Mucosa of rectum (tissue), 2 donors: Measurements from ENCODE around the gene ENTREP3.
"Not testable (repeated sequence)": the region's sequence is repeated elsewhere in the genome, so short reads cannot be mapped to it uniquely, and the experiment has no call there.

Experiments used
- H3K27ac ChIP-seq, 2 donors: one replicate each; pipeline ENCODE4 v1.7.0; 2013; ENCODE audit warnings: inconsistent platforms in 2 of 2, low read depth in 2 of 2, low read length in 2 of 2
- H3K27me3 ChIP-seq, 2 donors: one replicate each; pipeline ENCODE4 v1.7.0; 2013; ENCODE audit warnings: low read length in 2 of 2; ENCODE audit not compliant: control insufficient read depth in 2 of 2, insufficient read depth in 2 of 2
- H3K36me3 ChIP-seq, 2 donors: one replicate each; pipeline ENCODE4 v1.7.0; 2013; ENCODE audit warnings: low read length in 2 of 2; ENCODE audit not compliant: control insufficient read depth in 2 of 2, insufficient read depth in 2 of 2
- H3K4me1 ChIP-seq, 2 donors: one replicate each; pipeline ENCODE4 v1.7.0; 2013; ENCODE audit warnings: low read length in 2 of 2, mild to moderate bottlenecking in 1 of 2; ENCODE audit not compliant: control insufficient read depth in 2 of 2, insufficient read depth in 2 of 2
- H3K4me3 ChIP-seq, 2 donors: one replicate each; pipeline ENCODE4 v1.7.0; 2013; ENCODE audit warnings: low read length in 2 of 2
- H3K9ac ChIP-seq, 2 donors: one replicate each; pipeline ENCODE4 v1.7.0; 2013; ENCODE audit warnings: low read length in 2 of 2, low read depth in 1 of 2, mild to moderate bottlenecking in 1 of 2
- H3K9me3 ChIP-seq, 2 donors: one replicate each; pipeline ENCODE4 v1.7.0; 2013; ENCODE audit warnings: low read length in 2 of 2; ENCODE audit not compliant: control insufficient read depth in 2 of 2
- donor health status: healthy.
- donor health status: Normal muscosa, but diverticular disease.

The ENTREP3 gene

DNA sequence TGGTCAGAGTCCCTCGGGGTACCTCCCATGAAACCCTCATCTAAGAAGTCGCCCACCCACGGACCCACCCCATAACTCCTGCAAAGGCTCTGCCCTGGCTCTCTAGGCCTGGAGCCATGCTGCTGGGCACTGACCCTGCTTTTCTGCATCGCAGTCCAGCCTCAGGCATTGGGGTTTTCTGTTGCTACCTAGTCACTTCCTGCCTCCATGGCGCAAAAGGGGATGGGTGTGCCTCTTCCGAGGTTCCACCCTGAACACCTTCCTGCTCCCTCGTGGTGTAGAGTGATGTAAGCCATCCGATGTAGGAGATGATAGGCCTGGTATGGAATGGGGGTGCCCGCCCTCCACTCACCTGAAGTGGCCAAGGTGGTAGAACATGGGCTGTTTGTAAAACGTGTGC, 40.6 kb downstream of the ENTREP3 start:
- H3K27ac ChIP-seq, H3K9me3 ChIP-seq, H3K4me3 ChIP-seq, H3K36me3 ChIP-seq, H3K4me1 ChIP-seq, H3K9ac ChIP-seq, H3K27me3 ChIP-seq: not testable (repeated sequence)

GRCh38 chr1:155212051-155212440, 43.2 kb downstream of the ENTREP3 start:
- not testable (repeated sequence) for H3K27me3 ChIP-seq, H3K4me3 ChIP-seq, H3K9ac ChIP-seq, H3K9me3 ChIP-seq, H3K27ac ChIP-seq, H3K36me3 ChIP-seq
- H3K4me1 ChIP-seq: peaks cover 17 to 21% of the 10 kb centered on the region in 2 donors

DNA sequence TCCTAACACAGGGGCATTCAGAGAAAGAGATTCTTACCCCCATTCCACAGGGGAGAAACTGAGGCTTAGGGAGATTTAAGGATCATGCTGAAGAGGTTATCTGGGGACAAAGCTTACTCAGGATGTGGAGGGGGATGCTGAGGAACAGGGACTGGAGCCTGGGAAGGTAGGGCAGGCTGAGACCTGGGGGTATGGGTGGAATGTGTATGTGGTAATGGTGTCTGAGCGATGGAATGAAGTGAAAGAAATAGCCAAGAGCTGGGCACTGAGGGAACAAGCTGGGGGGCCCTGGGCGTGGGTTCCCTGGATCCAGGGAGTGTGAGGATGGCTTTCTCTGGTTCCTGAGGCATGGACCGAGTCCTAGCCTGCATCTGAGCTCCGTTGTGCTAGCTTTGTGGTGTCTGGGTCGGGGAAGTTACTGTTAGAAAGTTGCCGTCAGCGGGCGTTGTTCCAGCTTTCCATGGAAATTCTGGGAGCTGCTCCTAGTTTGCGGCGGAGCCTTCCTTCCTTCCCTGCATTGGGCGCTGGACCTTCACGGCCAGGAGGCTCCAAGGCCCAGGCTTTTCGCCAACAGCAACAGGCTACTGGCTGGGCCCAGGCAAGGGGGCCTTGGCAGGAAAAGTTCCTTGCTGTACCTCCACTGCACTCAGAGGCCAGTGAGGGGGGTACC, 43.8 kb downstream of the ENTREP3 start:
- H3K4me3 ChIP-seq, H3K36me3 ChIP-seq, H3K9me3 ChIP-seq, H3K9ac ChIP-seq, H3K27me3 ChIP-seq, H3K27ac ChIP-seq: not testable (repeated sequence)
- peaks cover 21 to 25% of the 10 kb centered on the region in 2 donors for H3K4me1 ChIP-seq

- H3K27ac ChIP-seq: no peak overlapping the region
- peaks cover 21 to 25% of the 10 kb centered on the region in 2 donors for H3K4me1 ChIP-seq
- no peak overlapping the region for H3K4me3 ChIP-seq
- no peaks in the 10 kb centered on the region for H3K27me3 ChIP-seq
- no peaks in the 10 kb centered on the region for H3K9me3 ChIP-seq
- H3K36me3 ChIP-seq: no peaks in the 10 kb centered on the region
- H3K9ac ChIP-seq: no peak overlapping the region
These were observed 44.8 kb downstream of the ENTREP3 start for GRCh38 chr1:155210314-155211104.

GRCh38 chr1:155209312-155209721, 46.0 kb downstream of the ENTREP3 start:
- Histone ChIP-seq H3K27ac (peak overlapping the region; percentile 97), H3K9ac (peak overlapping the region; percentile 96 to 99), H3K9me3 (no peaks in the 10 kb centered on the region), H3K27me3 (no peaks in the 10 kb centered on the region), H3K4me1 (peaks cover 21 to 25% of the 10 kb centered on the region in 2 donors), H3K4me3 (peak overlapping the region; percentile 95 to 97), H3K36me3 (no peaks in the 10 kb centered on the region)

DNA sequence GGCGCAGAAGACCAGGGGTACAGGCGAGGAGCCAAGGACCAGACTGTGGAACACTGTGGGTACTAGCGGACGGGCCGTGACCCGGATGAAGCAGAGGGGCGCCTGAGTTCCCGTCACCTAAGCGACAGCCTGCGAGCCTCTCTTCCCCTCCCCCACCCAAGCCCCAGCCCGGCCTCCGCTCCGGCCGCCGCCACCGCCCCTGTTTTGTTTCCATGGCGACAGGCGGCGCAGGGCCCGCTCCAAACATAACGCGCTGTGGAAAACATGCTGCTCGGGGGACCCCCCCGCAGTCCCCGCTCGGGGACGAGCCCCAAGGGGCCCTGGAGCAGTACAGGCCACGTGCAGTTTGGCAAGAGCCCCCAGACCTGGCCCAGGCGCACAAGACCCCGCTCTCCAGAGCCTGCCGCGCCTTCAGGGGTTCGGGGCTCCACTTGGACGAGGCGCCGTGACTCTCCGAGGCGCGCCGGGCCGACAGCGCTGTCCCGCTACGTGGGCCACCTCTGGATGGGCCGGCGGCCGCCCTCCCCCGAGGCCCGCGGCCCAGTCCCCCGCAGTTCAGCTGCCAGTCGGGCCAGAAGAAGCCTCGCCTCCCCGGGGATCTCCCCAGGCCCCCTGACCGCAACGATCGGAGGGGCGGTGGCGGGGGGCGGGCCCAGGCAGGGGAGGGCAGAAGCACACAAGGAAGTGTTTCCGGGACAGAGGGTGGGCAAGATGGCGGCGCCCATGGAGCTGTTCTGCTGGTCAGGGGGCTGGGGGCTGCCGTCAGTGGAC, 46.6 kb downstream of the ENTREP3 start, which contains the start of gene MTX1:
TSS of gene MTX1 (plus strand) at position 155 of the 771 bp plus-strand sequence. CDS start at position 265, 110 bp downstream.
- H3K36me3 ChIP-seq: no peaks in the 10 kb centered on the region
- peak within 1 kb of the TSS; percentile 95 to 97 for H3K4me3 ChIP-seq
- no peaks in the 10 kb centered on the region for H3K27me3 ChIP-seq
- peak within 1 kb of the TSS; percentile 97 for H3K27ac ChIP-seq
- H3K9ac ChIP-seq: peak within 1 kb of the TSS; percentile 96 to 99
- peaks cover 21 to 25% of the 10 kb centered on the region in 2 donors for H3K4me1 ChIP-seq
- H3K9me3 ChIP-seq: no peaks in the 10 kb centered on the region

DNA sequence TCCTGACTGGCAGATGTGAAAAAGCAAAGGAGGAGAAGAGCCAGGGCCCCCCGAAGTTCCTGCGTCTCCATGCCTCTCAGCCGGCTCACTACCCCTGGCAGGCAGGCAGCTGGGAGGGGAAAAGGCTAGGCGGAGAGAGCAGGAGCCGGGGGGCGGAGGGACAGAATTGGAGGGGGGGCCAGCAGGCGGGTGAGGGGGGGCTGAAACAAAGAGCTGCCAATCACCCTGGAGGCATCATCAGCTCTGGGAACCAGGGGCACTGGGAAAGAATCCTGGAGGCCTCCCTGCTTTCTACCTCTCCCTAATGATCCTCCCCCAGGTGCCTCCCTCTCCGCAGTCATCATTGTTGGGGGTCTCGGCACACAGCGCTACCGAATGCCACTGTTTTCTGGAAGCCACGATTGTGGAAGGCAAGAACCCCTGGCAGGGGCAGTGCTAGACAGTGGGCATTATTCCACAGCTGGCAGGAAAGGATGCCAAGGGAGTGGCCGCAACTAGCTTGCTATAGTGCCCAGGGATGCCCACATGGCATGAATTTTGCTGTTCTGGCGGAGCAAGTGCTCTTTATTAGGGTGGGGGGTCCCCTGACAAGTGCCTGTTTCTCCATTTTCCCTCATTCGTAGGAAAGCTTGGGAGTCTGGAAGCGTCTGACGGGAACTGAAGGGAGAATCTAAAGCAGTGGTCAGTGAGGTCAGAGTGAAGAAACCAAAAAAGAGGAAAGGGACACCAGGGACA, 47.3 kb downstream of the ENTREP3 start, which contains the start of gene THBS3:
TSS of gene THBS3 (minus strand) at position 92 of the 735 bp plus-strand sequence. CDS start at position 71, 21 bp downstream.
- H3K9ac ChIP-seq: peak within 1 kb of the TSS; percentile 91 to 99
- H3K9me3 ChIP-seq: no peaks in the 10 kb centered on the region
- H3K4me1 ChIP-seq: peaks cover 21 to 25% of the 10 kb centered on the region in 2 donors
- H3K4me3 ChIP-seq: peak within 1 kb of the TSS; percentile 95 to 97
- no peaks in the 10 kb centered on the region for H3K27me3 ChIP-seq
- no peaks in the 10 kb centered on the region for H3K36me3 ChIP-seq
- H3K27ac ChIP-seq: peak within 1 kb of the TSS; percentile 97

- H3K27ac ChIP-seq: peak overlapping the region; percentile 97
- no peaks in the 10 kb centered on the region for H3K36me3 ChIP-seq
- peaks cover 21 to 25% of the 10 kb centered on the region in 2 donors for H3K4me1 ChIP-seq
- peak overlapping the region; percentile 41 to 47 for H3K9ac ChIP-seq
- H3K4me3 ChIP-seq: peak overlapping the region; percentile 47 to 61
- H3K9me3 ChIP-seq: no peaks in the 10 kb centered on the region
- H3K27me3 ChIP-seq: no peaks in the 10 kb centered on the region
These were observed 48.1 kb downstream of the ENTREP3 start for GRCh38 chr1:155206891-155207805.
